ENCODE data around the gene F5. TPM values are rescaled to one million over a fixed set of nuclear protein-coding genes. Genes with fewer than 3 reads are reported as not detected.

Gene F5
- total RNA-seq, 1 donor from 2014 or later, result 9.1 TPM

GRCh38 chr1:169484683-169485430, 101.4 kb downstream of the F5 start:
- intact Hi-C loops (cut with micrococcal nuclease), result loop anchor here (1.0 to 10.0 kb wide), 4 partner anchors 42 to 380 kb away; partner anchors contain the start of genes ATP1B1, BLZF1 and SELL

GRCh38 chr1:169484101-169484500, 102.2 kb downstream of the F5 start:
- intact Hi-C loops (cut with micrococcal nuclease), result loop anchor here (1.0 to 10.0 kb wide), 2 partner anchors 116 to 379 kb away; partner anchors contain the start of genes ATP1B1 and BLZF1

- intact Hi-C loops (cut with micrococcal nuclease), result loop anchor here (10.0 kb wide), 1 partner anchor 379 kb away; the partner anchor contains the start of gene ATP1B1
Observed at GRCh38 chr1:169483500-169483966, 102.7 kb downstream of the F5 start.

- intact Hi-C loops (cut with micrococcal nuclease), result loop anchor here (10.0 kb wide), 1 partner anchor 375 kb away; the partner anchor contains the start of gene ATP1B1
Observed at GRCh38 chr1:169479363-169480066, 106.8 kb downstream of the F5 start.

- intact Hi-C loops (cut with micrococcal nuclease), result no loop called here
Observed at GRCh38 chr1:169478094-169478672, 108.1 kb downstream of the F5 start.

- intact Hi-C loops (cut with micrococcal nuclease), result no loop called here
Observed at GRCh38 chr1:169475806-169476387, 110.4 kb downstream of the F5 start.

GRCh38 chr1:169474302-169474995, 111.8 kb downstream of the F5 start:
- intact Hi-C loops (cut with micrococcal nuclease), result no loop called here

GRCh38 chr1:169473347-169473746, 112.9 kb downstream of the F5 start:
- intact Hi-C loops (cut with micrococcal nuclease), result no loop called here

GRCh38 chr1:169472738-169473137, 113.5 kb downstream of the F5 start:
- intact Hi-C loops (cut with micrococcal nuclease), result no loop called here

- intact Hi-C loops (cut with micrococcal nuclease), result loop anchor here (10.0 kb wide), 1 partner anchor 864 kb away; no protein-coding TSS in a partner anchor
Observed at GRCh38 chr1:169468982-169469381, 117.3 kb downstream of the F5 start.

- intact Hi-C loops (cut with micrococcal nuclease), result loop anchor here (1.0 to 10.0 kb wide), 2 partner anchors 80 to 862 kb away; no protein-coding TSS in a partner anchor
Observed at GRCh38 chr1:169466259-169467230, 119.7 kb downstream of the F5 start.

- intact Hi-C loops (cut with micrococcal nuclease), result loop anchor here (10.0 kb wide), 1 partner anchor 860 kb away; no protein-coding TSS in a partner anchor
Observed at GRCh38 chr1:169465281-169465680, 121.0 kb downstream of the F5 start.

Other genes with a start within 250 kb of the F5 start
- 16.8 and 19.7 TPM in 2 replicates for gene NME7, start 218.7 kb downstream of the F5 start, total RNA-seq
- gene BLZF1, start 218.3 kb downstream of the F5 start, total RNA-seq, result 26.2 and 26.4 TPM in 2 replicates
- 0.11 and 0.16 TPM in 2 replicates for gene CCDC181, start 159.0 kb downstream of the F5 start, total RNA-seq
- 7.1 and 7.5 TPM in 2 replicates for gene SLC19A2, start 100.5 kb downstream of the F5 start, total RNA-seq
- 0.18 and 0.52 TPM in 2 replicates for gene SELP, start 43.6 kb upstream of the F5 start, total RNA-seq
- gene SELL, start 125.1 kb upstream of the F5 start, total RNA-seq, result 517 and 529 TPM in 2 replicates
- gene SELE, start 147.6 kb upstream of the F5 start, total RNA-seq, result not detected in 2 replicates
- 11.3 and 14.1 TPM in 2 replicates for gene METTL18, start 208.4 kb upstream of the F5 start, total RNA-seq

Data from T-helper 2 cell treated with Interferon-gamma antibody and Interleukin-4, amounts not matched to agents 100 ng/mL and 5 ng/mL, for 36 hours (primary cell).